ENCODE measurements around the gene CKB. TPM values are rescaled to one million over a fixed set of nuclear protein-coding genes. Genes with fewer than 3 reads are reported as not detected.

CKB gene
- total and polyA plus RNA-seq, 10 donors = 8.0 to 28.4 (median 16.1) TPM

DNA sequence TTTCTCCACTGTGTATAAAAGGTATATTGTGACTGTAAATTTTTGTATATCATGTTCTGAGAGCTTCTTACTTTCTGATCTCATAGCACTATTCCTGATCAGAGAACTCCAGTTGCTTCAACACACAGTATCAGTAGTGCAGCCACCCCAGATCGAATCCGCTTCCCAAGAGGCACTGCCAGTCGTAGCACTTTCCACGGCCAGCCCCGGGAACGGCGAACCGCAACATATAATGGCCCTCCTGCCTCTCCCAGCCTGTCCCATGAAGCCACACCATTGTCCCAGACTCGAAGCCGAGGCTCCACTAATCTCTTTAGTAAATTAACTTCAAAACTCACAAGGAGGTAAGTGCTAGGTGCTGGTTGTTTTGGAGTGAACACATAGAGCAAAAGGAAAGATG lies 30.9 kb downstream of the CKB start:
- TF ChIP-seq POLR2AphosphoS5 (IDR thresholded peaks at IDR 0.05) = no peak
- TF ChIP-seq POLR2A (IDR thresholded peaks at IDR 0.05) = no peak
- TF ChIP-seq, protein P1, sequence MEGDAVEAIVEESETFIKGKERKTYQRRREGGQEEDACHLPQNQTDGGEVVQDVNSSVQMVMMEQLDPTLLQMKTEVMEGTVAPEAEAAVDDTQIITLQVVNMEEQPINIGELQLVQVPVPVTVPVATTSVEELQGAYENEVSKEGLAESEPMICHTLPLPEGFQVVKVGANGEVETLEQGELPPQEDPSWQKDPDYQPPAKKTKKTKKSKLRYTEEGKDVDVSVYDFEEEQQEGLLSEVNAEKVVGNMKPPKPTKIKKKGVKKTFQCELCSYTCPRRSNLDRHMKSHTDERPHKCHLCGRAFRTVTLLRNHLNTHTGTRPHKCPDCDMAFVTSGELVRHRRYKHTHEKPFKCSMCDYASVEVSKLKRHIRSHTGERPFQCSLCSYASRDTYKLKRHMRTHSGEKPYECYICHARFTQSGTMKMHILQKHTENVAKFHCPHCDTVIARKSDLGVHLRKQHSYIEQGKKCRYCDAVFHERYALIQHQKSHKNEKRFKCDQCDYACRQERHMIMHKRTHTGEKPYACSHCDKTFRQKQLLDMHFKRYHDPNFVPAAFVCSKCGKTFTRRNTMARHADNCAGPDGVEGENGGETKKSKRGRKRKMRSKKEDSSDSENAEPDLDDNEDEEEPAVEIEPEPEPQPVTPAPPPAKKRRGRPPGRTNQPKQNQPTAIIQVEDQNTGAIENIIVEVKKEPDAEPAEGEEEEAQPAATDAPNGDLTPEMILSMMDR (IDR thresholded peaks at IDR 0.05 in 8 of 11, conservative IDR thresholded peaks at IDR 0.05 in 3 of 11) = no peak
- H3K36me3 ChIP-seq = peaks cover 0 to 100% (median 91%) of the 10 kb centered on the region in 6 donors
- no peaks in the 10 kb centered on the region for H3K9me3 ChIP-seq
- DNase-seq = no peak
- WGBS, 5 donors = 93 to 99% (median 96%) methylated on average over 10 of the region's 10 CpGs
- H3K4me3 ChIP-seq = no peak overlapping the region
- H3K27ac ChIP-seq = no peak overlapping the region
- H3K27me3 ChIP-seq (replicated peaks in 1 of 7) = no peaks in the 10 kb centered on the region
- intact Hi-C loops (cut with DNase I; ENCODE audit: low total_unique reads) = no loop called here
- H3K4me1 ChIP-seq = no peaks in the 10 kb centered on the region

DNA sequence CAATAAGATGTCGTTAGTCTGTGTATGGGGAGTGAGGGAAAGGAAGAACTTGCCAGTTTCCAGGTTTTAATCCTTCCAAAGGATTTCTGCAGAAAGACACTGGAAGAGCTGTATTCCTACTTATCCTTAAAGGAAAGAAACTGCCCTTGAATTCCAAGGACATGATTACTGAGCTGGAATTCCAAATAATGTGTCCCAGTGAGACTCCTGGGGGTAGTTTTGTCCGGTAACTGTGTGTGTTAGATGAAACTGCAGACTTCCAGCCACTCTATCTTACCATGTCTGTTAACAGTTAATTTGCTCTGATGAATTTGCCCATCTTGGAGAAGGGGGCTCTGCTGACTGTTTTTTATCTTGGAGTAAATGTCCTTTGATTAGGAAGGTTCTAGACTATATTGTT lies 33.0 kb downstream of the CKB start:
- DNase-seq = no peak
- no peak for TF ChIP-seq POLR2A (IDR thresholded peaks at IDR 0.05)
- TF ChIP-seq, protein P1 (IDR thresholded peaks at IDR 0.05 in 8 of 11, conservative IDR thresholded peaks at IDR 0.05 in 3 of 11) = no peak
- no peak for TF ChIP-seq POLR2AphosphoS5 (IDR thresholded peaks at IDR 0.05)
- Histone ChIP-seq H3K27ac (no peak overlapping the region), H3K36me3 (peaks cover 0 to 100% (median 72%) of the 10 kb centered on the region in 6 donors), H3K4me1 (no peaks in the 10 kb centered on the region), H3K27me3 (replicated peaks in 1 of 7) (no peaks in the 10 kb centered on the region), H3K4me3 (no peak overlapping the region), H3K9me3 (no peaks in the 10 kb centered on the region)
- 90 to 98% (median 95%) methylated on average over 2 of the region's 2 CpGs for WGBS, 5 donors
- intact Hi-C loops (cut with DNase I; ENCODE audit: low total_unique reads) = no loop called here

DNA sequence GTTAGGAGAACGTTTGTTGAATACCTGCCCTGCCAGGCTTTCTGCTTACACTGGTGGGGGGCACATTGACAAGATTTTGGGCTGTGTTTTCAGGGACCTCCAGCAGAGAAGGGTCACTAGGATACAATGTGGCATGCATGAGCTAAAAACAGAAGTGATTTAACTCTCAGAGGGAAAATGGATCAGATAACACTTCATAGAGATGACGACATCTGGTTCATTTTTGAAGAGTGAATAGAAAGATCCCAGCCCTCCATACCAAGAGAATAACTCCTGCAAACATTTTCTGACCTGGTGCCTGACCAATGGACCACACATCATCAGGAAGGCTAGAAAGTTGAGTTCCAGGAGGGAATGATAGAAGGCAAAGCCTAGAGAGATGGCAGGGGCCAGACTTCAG lies 33.7 kb downstream of the CKB start:
- no peaks in the 10 kb centered on the region for H3K9me3 ChIP-seq
- TF ChIP-seq POLR2A (IDR thresholded peaks at IDR 0.05) (no peak), POLR2AphosphoS5 (IDR thresholded peaks at IDR 0.05) (no peak)
- TF ChIP-seq, protein P1 (IDR thresholded peaks at IDR 0.05 in 8 of 11, conservative IDR thresholded peaks at IDR 0.05 in 3 of 11) = no peak
- peaks cover 0 to 100% (median 71%) of the 10 kb centered on the region in 6 donors for H3K36me3 ChIP-seq
- WGBS, 5 donors = 88 to 95% (median 92%) methylated on average over 2 of the region's 2 CpGs
- H3K4me1 ChIP-seq = no peaks in the 10 kb centered on the region
- H3K4me3 ChIP-seq = no peak overlapping the region
- no peaks in the 10 kb centered on the region for H3K27me3 ChIP-seq (replicated peaks in 1 of 7)
- H3K27ac ChIP-seq = no peak overlapping the region
- intact Hi-C loops (cut with DNase I; ENCODE audit: low total_unique reads) = no loop called here
- DNase-seq = no peak

DNA sequence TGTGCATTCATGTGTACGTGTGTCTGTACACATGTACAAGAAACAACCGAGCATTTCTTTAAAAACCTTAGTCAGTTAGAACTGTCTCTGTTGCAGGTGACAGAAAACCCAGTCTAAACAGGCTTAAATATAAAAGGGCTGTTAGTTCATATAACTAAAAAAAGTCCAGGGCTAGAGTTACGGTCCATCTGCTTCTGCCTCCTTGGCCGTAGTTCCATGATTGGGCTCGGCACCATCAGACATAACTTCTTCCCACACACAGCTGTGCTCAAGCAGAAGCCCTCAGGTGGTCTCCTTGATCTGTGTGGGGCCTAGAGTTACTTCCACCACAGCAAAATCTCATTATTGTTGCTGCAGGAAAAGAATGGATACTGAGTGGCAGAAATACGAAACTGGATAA lies 34.6 kb downstream of the CKB start:
- Histone ChIP-seq H3K4me3 (no peak overlapping the region), H3K4me1 (no peaks in the 10 kb centered on the region), H3K36me3 (peaks cover 0 to 100% (median 69%) of the 10 kb centered on the region in 6 donors), H3K27me3 (replicated peaks in 1 of 7) (no peaks in the 10 kb centered on the region), H3K9me3 (no peaks in the 10 kb centered on the region), H3K27ac (no peak overlapping the region)
- intact Hi-C loops (cut with DNase I; ENCODE audit: low total_unique reads) = no loop called here
- no peak for DNase-seq
- no peak for TF ChIP-seq POLR2AphosphoS5 (IDR thresholded peaks at IDR 0.05)
- TF ChIP-seq, protein P1 (IDR thresholded peaks at IDR 0.05 in 8 of 11, conservative IDR thresholded peaks at IDR 0.05 in 3 of 11) = no peak
- TF ChIP-seq POLR2A (IDR thresholded peaks at IDR 0.05) = no peak
- WGBS, 5 donors = 93 to 96% (median 96%) methylated on average over 6 of the region's 6 CpGs
